Hepatocyte (in vitro differentiated cells): ENCODE measurements around the gene TFDP2. TPM values are rescaled to one million over a fixed set of nuclear protein-coding genes. Genes with fewer than 3 reads are reported as not detected.
A peak's percentile ranks its signal among the peaks of the same experiment; 100 is the strongest.

ENCODE experiments used
- DNase-seq: peaks from one replicate; pipeline ENCODE4 v3.0.0-alpha.2; 2016; ENCODE audit warnings: low spot score
- H2AFZ ChIP-seq: fragments of 200-600 bp; sonication (generic); 2 replicates; pipeline ENCODE4 v1.6.0; 2016; ENCODE audit warnings: antibody characterized with exemption, mild to moderate bottlenecking
- H3K27ac ChIP-seq: fragments of 200-600 bp; sonication (generic); 2 replicates; pipeline ENCODE4 v1.5.1; 2016; ENCODE audit warnings: mild to moderate bottlenecking
- H3K27me3 ChIP-seq: fragments of 200-600 bp; sonication (generic); 2 replicates; pipeline ENCODE4 v1.6.1; 2016
- H3K36me3 ChIP-seq: fragments of 200-600 bp; sonication (generic); replicated peaks from 2 replicates; pipeline ENCODE4 v1.5.1; 2016; ENCODE audit warnings: low read depth; ENCODE audit not compliant: insufficient read depth
- H3K4me1 ChIP-seq: fragments of 200-600 bp; sonication (generic); 2 replicates; pipeline ENCODE4 v1.5.1; 2016; ENCODE audit warnings: mild to moderate bottlenecking, moderate library complexity; ENCODE audit not compliant: insufficient read depth
- H3K4me2 ChIP-seq: fragments of 200-600 bp; sonication (generic); 2 replicates; pipeline ENCODE4 v1.6.0; 2016
- H3K4me3 ChIP-seq: fragments of 200-600 bp; sonication (generic); 2 replicates; pipeline ENCODE4 v1.5.1; 2016; ENCODE audit warnings: mild to moderate bottlenecking
- H3K79me2 ChIP-seq: fragments of 200-600 bp; sonication (generic); 2 replicates; pipeline ENCODE4 v1.6.0; 2017; ENCODE audit warnings: mild to moderate bottlenecking
- H3K9me2 ChIP-seq: fragments of 200-600 bp; sonication (generic); replicated peaks from 2 replicates; pipeline ENCODE4 v1.6.0; 2017; ENCODE audit warnings: mild to moderate bottlenecking; ENCODE audit not compliant: insufficient read depth
- H3K9me3 ChIP-seq: fragments of 200-600 bp; sonication (generic); 2 replicates; pipeline ENCODE4 v1.5.1; 2016; ENCODE audit warnings: low read depth, mild to moderate bottlenecking
- H4K20me1 ChIP-seq: fragments of 200-600 bp; sonication (generic); 2 replicates; pipeline ENCODE4 v1.6.0; 2016; ENCODE audit warnings: mild to moderate bottlenecking; ENCODE audit not compliant: insufficient read depth, poor library complexity, severe bottlenecking
- EZH2 ChIP-seq: fragments of 200-600 bp; sonication (generic); IDR thresholded peaks from 2 replicates; pipeline ENCODE4 v1.6.1; 2016; ENCODE audit warnings: antibody characterized with exemption, mild to moderate bottlenecking, borderline replicate concordance
- EZH2phosphoT487 ChIP-seq: fragments of 200-600 bp; sonication (generic); IDR thresholded peaks from one replicate; pipeline ENCODE4 v1.6.1; 2018; ENCODE audit warnings: antibody characterized with exemption, mild to moderate bottlenecking, low read depth, moderate library complexity; ENCODE audit not compliant: unreplicated experiment, severe bottlenecking
- WGBS: methylation state at CpG from one replicate; pipeline ENCODE4 v1.1.6; 2016; ENCODE audit warnings: low lambda C conversion rate; ENCODE audit errors: missing lambda C conversion rate; 5-methylcytosine and 5-hydroxymethylcytosine counted together
- polyA plus RNA-seq: library from polyadenylated mRNA; unstranded; fragments of >200 nt; fragmentation: Nextera tagmentation; extraction: Ambion mirVana; gene quantifications from 2 replicates; pipeline ENCODE4 v1.2.1, GENCODE V29; 2016
- small RNA-seq: library from RNA; depleted of rRNA; stranded (forward); fragments of <200 nt; gene quantifications from one replicate; pipeline ENCODE3, GENCODE V24; 2014
- total RNA-seq: library from RNA; depleted of rRNA; stranded (reverse); fragments of >200 nt; gene quantifications from 2 replicates; pipeline ENCODE4 v1.2.3, GENCODE V29; 2014
- TF ChIP-seq, protein P1 (sequence below): fragments of 200-600 bp; sonication (generic); IDR thresholded peaks from 2 replicates; pipeline ENCODE4 v1.5.1; 2016; ENCODE audit warnings: antibody characterized with exemption, mild to moderate bottlenecking; ENCODE audit not compliant: poor library complexity

Gene TFDP2
- total and polyA plus RNA-seq, 2 experiments from 2014 or later, result 57.6 to 61.6 TPM

DNA sequence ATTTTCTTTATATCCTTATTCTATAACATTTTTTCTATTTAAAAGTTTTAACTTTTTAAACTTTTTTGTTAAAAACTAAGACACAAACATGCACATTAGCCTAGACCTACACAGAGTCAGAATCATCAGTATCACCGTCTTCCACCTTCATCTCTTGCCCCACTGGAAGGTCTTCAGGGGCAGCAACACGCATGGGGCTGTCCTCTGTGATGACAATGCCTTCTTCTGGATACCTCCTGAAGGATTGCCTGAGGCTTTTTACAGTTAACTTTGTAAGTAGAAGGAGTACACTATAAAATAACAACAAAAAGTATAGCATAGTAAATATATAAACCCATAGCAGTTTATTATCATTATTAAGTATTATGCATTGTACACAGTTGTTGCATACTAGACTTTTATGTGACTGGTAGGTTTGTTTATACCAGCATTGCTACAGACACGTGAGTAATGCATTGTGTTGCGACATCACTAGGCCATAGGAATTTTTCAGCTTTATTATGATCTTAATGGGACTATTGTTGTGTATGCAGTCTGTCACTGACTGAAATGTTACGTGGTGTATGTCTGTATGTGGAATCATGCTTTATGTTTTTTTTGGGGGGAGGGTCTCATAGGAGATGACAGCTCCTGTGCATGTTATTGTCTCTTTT is 254.7 kb downstream of the TFDP2 start:
- Histone ChIP-seq H4K20me1 (peaks cover 6% of the 10 kb centered on the region), H3K27me3 (no peaks in the 10 kb centered on the region), H3K27ac (no peak overlapping the region), H3K9me3 (no peaks in the 10 kb centered on the region), H3K79me2 (peaks cover 87% of the 10 kb centered on the region), H3K4me1 (no peaks in the 10 kb centered on the region), H3K4me3 (no peak overlapping the region), H3K36me3 (no peaks in the 10 kb centered on the region), H3K4me2 (no peak overlapping the region), H3K9me2 (no peaks in the 10 kb centered on the region), H2AFZ (no peak overlapping the region)
- WGBS, result 72% methylated on average over 5 of the region's 5 CpGs
- TF ChIP-seq, protein P1, sequence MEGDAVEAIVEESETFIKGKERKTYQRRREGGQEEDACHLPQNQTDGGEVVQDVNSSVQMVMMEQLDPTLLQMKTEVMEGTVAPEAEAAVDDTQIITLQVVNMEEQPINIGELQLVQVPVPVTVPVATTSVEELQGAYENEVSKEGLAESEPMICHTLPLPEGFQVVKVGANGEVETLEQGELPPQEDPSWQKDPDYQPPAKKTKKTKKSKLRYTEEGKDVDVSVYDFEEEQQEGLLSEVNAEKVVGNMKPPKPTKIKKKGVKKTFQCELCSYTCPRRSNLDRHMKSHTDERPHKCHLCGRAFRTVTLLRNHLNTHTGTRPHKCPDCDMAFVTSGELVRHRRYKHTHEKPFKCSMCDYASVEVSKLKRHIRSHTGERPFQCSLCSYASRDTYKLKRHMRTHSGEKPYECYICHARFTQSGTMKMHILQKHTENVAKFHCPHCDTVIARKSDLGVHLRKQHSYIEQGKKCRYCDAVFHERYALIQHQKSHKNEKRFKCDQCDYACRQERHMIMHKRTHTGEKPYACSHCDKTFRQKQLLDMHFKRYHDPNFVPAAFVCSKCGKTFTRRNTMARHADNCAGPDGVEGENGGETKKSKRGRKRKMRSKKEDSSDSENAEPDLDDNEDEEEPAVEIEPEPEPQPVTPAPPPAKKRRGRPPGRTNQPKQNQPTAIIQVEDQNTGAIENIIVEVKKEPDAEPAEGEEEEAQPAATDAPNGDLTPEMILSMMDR, result no peak
- TF ChIP-seq EZH2 (no peak), EZH2phosphoT487 (no peak)
- DNase-seq, result peak; percentile 20

Small RNAs within 50 kb of the gene (small RNA-seq; reads per million reads assigned to genes)
- gene RNU6-425P, result not detected
- gene RNU6-509P, result not detected

Other genes with a start within 250 kb of the TFDP2 start
- gene GK5, start 76.0 kb upstream of the TFDP2 start, total RNA-seq, result 10.0 and 20.9 TPM in 2 replicates
- gene GK5, start 76.0 kb upstream of the TFDP2 start, polyA plus RNA-seq, result 9.1 TPM in 2 replicates